ENCODE results near the gene KRT3.

GRCh38 chr12:52778833-52779232 lies 17.1 kb downstream of the KRT3 start:
- TF ChIP-seq CTCF (IDR thresholded peaks at IDR 0.05 in 8 of 11, conservative IDR thresholded peaks at IDR 0.05 in 3 of 11) (no peak), POLR2A (IDR thresholded peaks at IDR 0.05) (no peak), POLR2AphosphoS5 (IDR thresholded peaks at IDR 0.05) (no peak)

Data from spleen (tissue), 7 donors.